Measurements from ENCODE around the gene SYNDIG1. TPM values are rescaled to one million over a fixed set of nuclear protein-coding genes. Genes with fewer than 3 reads are reported as not detected.

The SYNDIG1 gene
- 2.2 and 3.2 TPM in 2 replicates for total RNA-seq

GRCh38 chr20:24469116-24469893 is at the start of gene SYNDIG1:
Gene SYNDIG1 (plus strand): TSS chr20:24469629. CDS start chr20:24543098, 73,469 bp downstream.
- no peak within 1 kb of the TSS for H2AFZ ChIP-seq (ENCODE audit: low read length)
- no peaks in the 10 kb centered on the region for H3K36me3 ChIP-seq (ENCODE audit: insufficient read depth, low read length)
- peaks cover 41% of the 10 kb centered on the region for H3K27me3 ChIP-seq (ENCODE audit: insufficient read depth, low read length)
- H3K4me2 ChIP-seq (ENCODE audit: insufficient read depth, low read length): peak within 1 kb of the TSS; percentile 61
- no peak for DNase-seq (ENCODE audit: insufficient read length, low spot score, missing footprints)
- peak within 1 kb of the TSS; percentile 55 for H3K4me3 ChIP-seq (ENCODE audit: insufficient read depth, low read length)
- no peaks in the 10 kb centered on the region for H3K4me1 ChIP-seq (ENCODE audit: insufficient read depth, low read length)
- no peak for TF ChIP-seq CTCF (IDR thresholded peaks at IDR 0.05; ENCODE audit: extremely low read depth, low read depth, low read length)
- no peaks in the 10 kb centered on the region for H3K79me2 ChIP-seq (ENCODE audit: insufficient read depth, low read length)
- no peak within 1 kb of the TSS for H3K27ac ChIP-seq (ENCODE audit: low read depth, low read length)
- H4K20me1 ChIP-seq (ENCODE audit: insufficient read depth, low read length): no peaks in the 10 kb centered on the region
- H3K9me3 ChIP-seq (ENCODE audit: low read depth, low read length): no peaks in the 10 kb centered on the region

- Histone ChIP-seq H3K27ac (ENCODE audit: low read depth, low read length) (no peak overlapping the region), H3K4me1 (ENCODE audit: insufficient read depth, low read length) (no peaks in the 10 kb centered on the region), H3K9me3 (ENCODE audit: low read depth, low read length) (no peaks in the 10 kb centered on the region), H4K20me1 (ENCODE audit: insufficient read depth, low read length) (no peaks in the 10 kb centered on the region), H2AFZ (ENCODE audit: low read length) (no peak overlapping the region), H3K4me2 (ENCODE audit: insufficient read depth, low read length) (no peak overlapping the region), H3K79me2 (ENCODE audit: insufficient read depth, low read length) (no peaks in the 10 kb centered on the region), H3K4me3 (ENCODE audit: insufficient read depth, low read length) (no peak overlapping the region), H3K36me3 (ENCODE audit: insufficient read depth, low read length) (no peaks in the 10 kb centered on the region), H3K27me3 (ENCODE audit: insufficient read depth, low read length) (peaks cover 6% of the 10 kb centered on the region)
- TF ChIP-seq CTCF (IDR thresholded peaks at IDR 0.05; ENCODE audit: extremely low read depth, low read depth, low read length): no peak
- DNase-seq (ENCODE audit: insufficient read length, low spot score, missing footprints): no peak
Observed at GRCh38 chr20:24419786-24420185, 49.6 kb upstream of the SYNDIG1 start.

- H3K4me3 ChIP-seq (ENCODE audit: insufficient read depth, low read length): no peak overlapping the region
- no peaks in the 10 kb centered on the region for H3K4me1 ChIP-seq (ENCODE audit: insufficient read depth, low read length)
- DNase-seq (ENCODE audit: insufficient read length, low spot score, missing footprints): no peak
- peaks cover 6% of the 10 kb centered on the region for H3K27me3 ChIP-seq (ENCODE audit: insufficient read depth, low read length)
- H3K36me3 ChIP-seq (ENCODE audit: insufficient read depth, low read length): no peaks in the 10 kb centered on the region
- TF ChIP-seq CTCF (IDR thresholded peaks at IDR 0.05; ENCODE audit: extremely low read depth, low read depth, low read length): no peak
- no peak overlapping the region for H3K4me2 ChIP-seq (ENCODE audit: insufficient read depth, low read length)
- no peak overlapping the region for H3K27ac ChIP-seq (ENCODE audit: low read depth, low read length)
- no peaks in the 10 kb centered on the region for H3K79me2 ChIP-seq (ENCODE audit: insufficient read depth, low read length)
- no peaks in the 10 kb centered on the region for H4K20me1 ChIP-seq (ENCODE audit: insufficient read depth, low read length)
- H3K9me3 ChIP-seq (ENCODE audit: low read depth, low read length): no peaks in the 10 kb centered on the region
- no peak overlapping the region for H2AFZ ChIP-seq (ENCODE audit: low read length)
Observed at GRCh38 chr20:24420567-24420966, 48.9 kb upstream of the SYNDIG1 start.

GRCh38 chr20:24421071-24421470 is 48.4 kb upstream of the SYNDIG1 start:
- no peak for TF ChIP-seq CTCF (IDR thresholded peaks at IDR 0.05; ENCODE audit: extremely low read depth, low read depth, low read length)
- Histone ChIP-seq H3K27ac (ENCODE audit: low read depth, low read length) (no peak overlapping the region), H4K20me1 (ENCODE audit: insufficient read depth, low read length) (no peaks in the 10 kb centered on the region), H3K36me3 (ENCODE audit: insufficient read depth, low read length) (no peaks in the 10 kb centered on the region), H2AFZ (ENCODE audit: low read length) (no peak overlapping the region), H3K27me3 (ENCODE audit: insufficient read depth, low read length) (peaks cover 6% of the 10 kb centered on the region), H3K79me2 (ENCODE audit: insufficient read depth, low read length) (no peaks in the 10 kb centered on the region), H3K4me1 (ENCODE audit: insufficient read depth, low read length) (no peaks in the 10 kb centered on the region), H3K9me3 (ENCODE audit: low read depth, low read length) (no peaks in the 10 kb centered on the region), H3K4me2 (ENCODE audit: insufficient read depth, low read length) (no peak overlapping the region), H3K4me3 (ENCODE audit: insufficient read depth, low read length) (no peak overlapping the region)
- peak; percentile 63 for DNase-seq (ENCODE audit: insufficient read length, low spot score, missing footprints)
